Omental fat pad (tissue), 4 donors: ENCODE results near the gene CLCN7. TPM values are rescaled to one million over a fixed set of nuclear protein-coding genes. Genes with fewer than 3 reads are reported as not detected.
"Not testable (repeated sequence)": the region's sequence is repeated elsewhere in the genome, so short reads cannot be mapped to it uniquely, and the experiment has no call there.

Experiments used
- ATAC-seq: fragments of 150-250 bp; one replicate; pipeline ENCODE4 v1.9.1; 2016; ENCODE audit warnings: mild to moderate bottlenecking, moderate library complexity; ENCODE audit not compliant: low FRiP score
- DNase-seq: peaks from one replicate; pipeline ENCODE4 v3.0.0-alpha.2; 2019; ENCODE audit warnings: low spot score
- CTCF ChIP-seq, 3 donors: fragments of 450-650 bp; IDR thresholded peaks; one replicate each; pipeline ENCODE4 v1.5.1; 2016 to 2017; ENCODE audit warnings: antibody characterized with exemption in 3 of 3, mild to moderate bottlenecking in 3 of 3, moderate library complexity in 2 of 3
- total RNA-seq, 4 donors: library from RNA; depleted of rRNA; stranded (reverse); fragments of >200 nt; gene quantifications; one replicate each; pipeline ENCODE4 v1.1.0, GENCODE V29; 2016

The CLCN7 gene
- total RNA-seq, 4 donors from 2014 or later = 42.6 to 62.3 (median 52.2) TPM

- ATAC-seq (no peak), DNase-seq (no peak)
- no peak for TF ChIP-seq CTCF (IDR thresholded peaks at IDR 0.05)
Observed at GRCh38 chr16:1444730-1445517, 29.9 kb downstream of the CLCN7 start.

GRCh38 chr16:1443980-1444729, 30.7 kb downstream of the CLCN7 start, which contains the start of gene CCDC154:
Gene CCDC154 (minus strand): TSS chr16:1444556. CDS start chr16:1444322, 234 bp downstream.
- no peak for TF ChIP-seq CTCF (IDR thresholded peaks at IDR 0.05)
- ATAC-seq (no peak), DNase-seq (no peak)

- no peak for ATAC-seq
- TF ChIP-seq CTCF (IDR thresholded peaks at IDR 0.05) = no peak
- DNase-seq = no peak
Observed at GRCh38 chr16:1443403-1443973, 31.3 kb downstream of the CLCN7 start.

- no peak for DNase-seq
- TF ChIP-seq CTCF (IDR thresholded peaks at IDR 0.05) = no peak
- no peak for ATAC-seq
Observed at GRCh38 chr16:1442697-1443096, 32.1 kb downstream of the CLCN7 start.

- TF ChIP-seq CTCF (IDR thresholded peaks at IDR 0.05) = no peak
- no peak for ATAC-seq
- no peak for DNase-seq
Observed at GRCh38 chr16:1441391-1441829, 33.4 kb downstream of the CLCN7 start.

- not testable (repeated sequence) for DNase-seq, ATAC-seq
Observed at GRCh38 chr16:1439699-1440074, 35.1 kb downstream of the CLCN7 start.

- no peak for DNase-seq
- TF ChIP-seq CTCF (IDR thresholded peaks at IDR 0.05) = no peak
- no peak for ATAC-seq
Observed at GRCh38 chr16:1439058-1439698, 35.6 kb downstream of the CLCN7 start.
